Astrocyte (in vitro differentiated cells and primary cell): ENCODE data around the gene RIPK1. TPM values are rescaled to one million over a fixed set of nuclear protein-coding genes. Genes with fewer than 3 reads are reported as not detected.

Experiments used
- DNase-seq: peaks from one replicate; pipeline ENCODE4 v3.0.0-alpha.2; 2010; ENCODE audit warnings: low read depth
- FAIRE-seq: peaks from 2 replicates; lab custom pipeline; 2011; peaks lifted over from hg19 to GRCh38; lab: Jason Lieb, UNC
- H2AFZ ChIP-seq: 2 replicates; pipeline ENCODE4 v1.6.0; 2012; ENCODE audit warnings: low read depth, low read length, inconsistent platforms
- H3K27ac ChIP-seq: 2 replicates; pipeline ENCODE4 v1.5.1; 2011; ENCODE audit warnings: low read depth, low read length, inconsistent platforms
- H3K27me3 ChIP-seq: 2 replicates; pipeline ENCODE4 v1.6.0; 2011; ENCODE audit warnings: low read length, inconsistent platforms; ENCODE audit not compliant: insufficient read depth
- H3K36me3 ChIP-seq: 2 replicates; pipeline ENCODE4 v1.5.1; 2011; ENCODE audit warnings: low read length, inconsistent platforms; ENCODE audit not compliant: insufficient read depth
- H3K4me1 ChIP-seq: 2 replicates; pipeline ENCODE4 v1.5.1; 2011; ENCODE audit warnings: low read length, inconsistent platforms; ENCODE audit not compliant: insufficient read depth
- H3K4me2 ChIP-seq: 2 replicates; pipeline ENCODE4 v1.6.0; 2012; ENCODE audit warnings: low read length, inconsistent platforms
- H3K4me3 ChIP-seq: 2 replicates; pipeline ENCODE4 v1.5.1; 2011; ENCODE audit warnings: low read depth, mild to moderate bottlenecking, low read length, inconsistent platforms; ENCODE audit not compliant: insufficient read depth
- H3K79me2 ChIP-seq: 2 replicates; pipeline ENCODE4 v1.6.0; 2012; ENCODE audit warnings: mild to moderate bottlenecking, low read length, inconsistent platforms; ENCODE audit not compliant: insufficient read depth
- H3K9ac ChIP-seq: 2 replicates; pipeline ENCODE4 v1.6.0; 2012; ENCODE audit warnings: mild to moderate bottlenecking, low read length, inconsistent platforms
- H3K9me3 ChIP-seq: 2 replicates; pipeline ENCODE4 v1.5.1; 2012; ENCODE audit warnings: low read depth, mild to moderate bottlenecking, low read length, inconsistent platforms; ENCODE audit not compliant: insufficient read depth
- H4K20me1 ChIP-seq: 2 replicates; pipeline ENCODE4 v1.6.0; 2012; ENCODE audit warnings: low read length, inconsistent platforms; ENCODE audit not compliant: insufficient read depth
- H3K27ac Mint-ChIP-seq: one replicate; pipeline ENCODE4 v1.8.0; 2021; ENCODE audit warnings: mild to moderate bottlenecking, mixed read lengths; ENCODE audit not compliant: unreplicated experiment
- H3K27me3 Mint-ChIP-seq: one replicate; pipeline ENCODE4 v1.8.0; 2021; ENCODE audit warnings: low read depth, mixed read lengths; ENCODE audit not compliant: unreplicated experiment
- H3K36me3 Mint-ChIP-seq: one replicate; pipeline ENCODE4 v1.8.0; 2021; ENCODE audit warnings: low read depth, mixed read lengths; ENCODE audit not compliant: unreplicated experiment
- H3K4me1 Mint-ChIP-seq: one replicate; pipeline ENCODE4 v1.8.0; 2021; ENCODE audit warnings: low read depth, mixed read lengths; ENCODE audit not compliant: unreplicated experiment
- H3K4me3 Mint-ChIP-seq: one replicate; pipeline ENCODE4 v1.8.0; 2021; ENCODE audit warnings: mild to moderate bottlenecking, moderate library complexity, mixed read lengths; ENCODE audit not compliant: unreplicated experiment
- H3K9me3 Mint-ChIP-seq: one replicate; pipeline ENCODE4 v1.8.0; 2021; ENCODE audit warnings: mild to moderate bottlenecking, mixed read lengths; ENCODE audit not compliant: unreplicated experiment
- EZH2 ChIP-seq: IDR thresholded peaks from 2 replicates; pipeline ENCODE4 v1.6.1; 2012; ENCODE audit warnings: mild to moderate bottlenecking, low read length, inconsistent platforms; ENCODE audit not compliant: insufficient read depth
- total RNA-seq: library from RNA; stranded (reverse); gene quantifications from 2 replicates; pipeline ENCODE4 v1.2.1, GENCODE V29; 2021
- TF ChIP-seq, protein P1 (sequence below): IDR thresholded peaks from 2 replicates; pipeline ENCODE4 v1.5.1; 2011; ENCODE audit warnings: low read depth, mild to moderate bottlenecking, inconsistent platforms, low read length, moderate library complexity; ENCODE audit not compliant: insufficient read depth

Gene RIPK1
- total RNA-seq, 1 donor from 2014 or later = 21.9 TPM

DNA sequence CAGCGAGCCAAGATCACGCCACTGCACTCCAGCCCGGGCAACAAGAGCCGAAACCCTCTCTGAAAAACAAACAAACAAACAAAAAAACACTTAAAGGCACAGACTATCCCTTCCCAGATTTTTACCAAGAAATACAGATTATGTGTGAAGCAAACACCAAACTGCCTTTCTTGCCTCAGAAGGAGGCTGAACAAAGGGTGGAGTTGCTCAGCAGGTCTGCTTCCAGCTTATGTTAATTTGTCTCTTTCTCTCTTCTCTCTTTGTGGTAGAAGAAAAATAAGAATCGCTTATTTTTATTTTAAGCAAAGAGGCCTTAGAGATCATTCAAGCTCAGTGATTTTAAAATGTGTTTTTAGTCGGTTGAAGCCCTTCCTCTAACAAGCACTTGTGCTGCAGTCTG is 74.9 kb downstream of the RIPK1 start:
- Histone ChIP-seq H3K9ac (no peak overlapping the region), H3K79me2 (no peaks in the 10 kb centered on the region), H3K4me3 (no peak overlapping the region), H3K36me3 (peaks cover 8% of the 10 kb centered on the region), H3K27me3 (no peaks in the 10 kb centered on the region), H3K4me1 (peaks cover 15% of the 10 kb centered on the region), H2AFZ (no peak overlapping the region), H3K4me2 (no peak overlapping the region), H3K9me3 (no peaks in the 10 kb centered on the region), H3K27ac (no peak overlapping the region), H4K20me1 (no peaks in the 10 kb centered on the region)
- DNase-seq (no peak), FAIRE-seq (no peak)
- no peak overlapping the region for H3K4me3 Mint-ChIP-seq
- no peak overlapping the region for H3K27ac Mint-ChIP-seq
- peaks cover 36% of the 10 kb centered on the region for H3K36me3 Mint-ChIP-seq
- H3K9me3 Mint-ChIP-seq = peaks cover 4% of the 10 kb centered on the region
- no peaks in the 10 kb centered on the region for H3K27me3 Mint-ChIP-seq
- peaks cover 4% of the 10 kb centered on the region for H3K4me1 Mint-ChIP-seq
- no peak for TF ChIP-seq EZH2
- TF ChIP-seq, protein P1, sequence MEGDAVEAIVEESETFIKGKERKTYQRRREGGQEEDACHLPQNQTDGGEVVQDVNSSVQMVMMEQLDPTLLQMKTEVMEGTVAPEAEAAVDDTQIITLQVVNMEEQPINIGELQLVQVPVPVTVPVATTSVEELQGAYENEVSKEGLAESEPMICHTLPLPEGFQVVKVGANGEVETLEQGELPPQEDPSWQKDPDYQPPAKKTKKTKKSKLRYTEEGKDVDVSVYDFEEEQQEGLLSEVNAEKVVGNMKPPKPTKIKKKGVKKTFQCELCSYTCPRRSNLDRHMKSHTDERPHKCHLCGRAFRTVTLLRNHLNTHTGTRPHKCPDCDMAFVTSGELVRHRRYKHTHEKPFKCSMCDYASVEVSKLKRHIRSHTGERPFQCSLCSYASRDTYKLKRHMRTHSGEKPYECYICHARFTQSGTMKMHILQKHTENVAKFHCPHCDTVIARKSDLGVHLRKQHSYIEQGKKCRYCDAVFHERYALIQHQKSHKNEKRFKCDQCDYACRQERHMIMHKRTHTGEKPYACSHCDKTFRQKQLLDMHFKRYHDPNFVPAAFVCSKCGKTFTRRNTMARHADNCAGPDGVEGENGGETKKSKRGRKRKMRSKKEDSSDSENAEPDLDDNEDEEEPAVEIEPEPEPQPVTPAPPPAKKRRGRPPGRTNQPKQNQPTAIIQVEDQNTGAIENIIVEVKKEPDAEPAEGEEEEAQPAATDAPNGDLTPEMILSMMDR = no peak

DNA sequence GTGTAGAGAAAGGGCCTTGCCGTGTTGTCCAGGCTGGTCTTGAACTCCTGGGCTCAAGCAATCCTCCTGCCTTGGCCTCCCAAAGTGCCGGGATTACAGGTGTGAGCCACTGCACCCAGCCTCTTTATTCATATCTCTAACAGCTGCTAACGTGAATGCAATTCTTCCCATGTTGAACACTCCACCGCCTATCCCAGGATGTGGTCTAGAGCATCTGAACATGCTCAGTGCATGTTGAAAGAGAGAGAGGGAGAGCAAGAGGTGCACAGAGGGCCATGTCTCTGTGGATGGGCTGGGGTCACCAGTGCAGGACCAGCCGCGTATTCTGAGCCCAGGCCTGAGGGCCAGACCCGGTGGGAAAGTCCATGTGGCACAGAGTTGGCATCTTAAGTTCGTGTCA is 76.3 kb downstream of the RIPK1 start:
- no peak overlapping the region for H3K4me3 ChIP-seq
- DNase-seq (no peak), FAIRE-seq (no peak)
- no peaks in the 10 kb centered on the region for H3K9me3 ChIP-seq
- no peaks in the 10 kb centered on the region for H3K79me2 ChIP-seq
- Mint-ChIP-seq H3K4me3 (no peak overlapping the region), H3K36me3 (peaks cover 27% of the 10 kb centered on the region), H3K27ac (no peak overlapping the region), H3K4me1 (peaks cover 2% of the 10 kb centered on the region), H3K27me3 (no peaks in the 10 kb centered on the region), H3K9me3 (peaks cover 1% of the 10 kb centered on the region)
- no peak overlapping the region for H3K27ac ChIP-seq
- no peaks in the 10 kb centered on the region for H3K27me3 ChIP-seq
- H2AFZ ChIP-seq = no peak overlapping the region
- no peak overlapping the region for H3K9ac ChIP-seq
- TF ChIP-seq EZH2 = no peak
- TF ChIP-seq, protein P1 = no peak
- H4K20me1 ChIP-seq = no peaks in the 10 kb centered on the region
- H3K4me2 ChIP-seq = no peak overlapping the region
- peaks cover 9% of the 10 kb centered on the region for H3K36me3 ChIP-seq
- peaks cover 3% of the 10 kb centered on the region for H3K4me1 ChIP-seq

DNA sequence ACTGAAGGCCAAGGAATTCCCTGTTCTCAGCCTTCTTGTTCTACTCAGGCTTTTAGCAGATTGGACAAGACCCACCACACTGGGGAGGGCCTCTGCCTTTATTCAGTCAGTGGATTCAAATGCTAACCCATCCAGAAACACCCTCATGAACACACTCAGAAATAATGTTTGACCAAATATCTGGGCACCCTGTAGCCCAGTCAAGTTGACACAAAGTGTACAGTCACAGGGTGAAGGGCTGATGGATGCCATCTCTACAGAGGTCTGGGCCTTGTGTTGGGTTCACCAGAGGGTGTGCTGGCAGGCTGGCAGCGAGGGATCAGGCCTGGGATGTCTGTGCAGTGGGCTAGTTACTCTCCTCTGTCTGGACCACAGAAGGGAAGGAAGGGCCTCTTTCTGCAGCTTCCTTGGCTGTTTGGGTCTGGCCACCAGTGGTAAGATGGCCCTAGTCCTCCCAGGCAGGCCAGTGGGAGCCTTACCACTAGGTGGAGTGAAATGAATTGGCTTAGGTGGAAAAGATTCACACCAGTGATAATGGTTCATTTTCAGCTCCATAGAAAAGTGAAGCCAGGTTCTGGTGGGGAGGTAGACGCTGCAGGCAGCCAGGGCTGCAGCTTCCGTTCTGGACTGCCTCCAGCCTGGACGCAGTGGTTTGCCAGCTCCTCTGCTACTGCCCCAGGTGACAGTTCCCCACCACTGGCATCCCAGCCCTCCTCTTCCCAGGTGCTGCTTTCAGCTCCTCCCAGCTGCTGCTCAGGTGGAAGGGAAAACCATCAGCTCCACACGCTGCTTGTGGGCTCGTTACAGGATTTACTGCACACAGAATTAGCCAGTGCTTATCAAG is 79.8 kb downstream of the RIPK1 start:
- FAIRE-seq (no peak), DNase-seq (no peak)
- TF ChIP-seq EZH2 = no peak
- TF ChIP-seq, protein P1 = no peak
- Mint-ChIP-seq H3K9me3 (peaks cover 1% of the 10 kb centered on the region), H3K36me3 (peaks cover 41% of the 10 kb centered on the region), H3K27me3 (no peaks in the 10 kb centered on the region), H3K27ac (no peak overlapping the region), H3K4me3 (no peak overlapping the region), H3K4me1 (peaks cover 2% of the 10 kb centered on the region)
- Histone ChIP-seq H3K79me2 (no peaks in the 10 kb centered on the region), H3K9ac (no peak overlapping the region), H3K4me1 (no peaks in the 10 kb centered on the region), H4K20me1 (peaks cover 14% of the 10 kb centered on the region), H3K36me3 (peaks cover 13% of the 10 kb centered on the region), H3K4me3 (no peak overlapping the region), H3K27me3 (no peaks in the 10 kb centered on the region), H2AFZ (no peak overlapping the region), H3K27ac (no peak overlapping the region), H3K9me3 (no peaks in the 10 kb centered on the region), H3K4me2 (no peak overlapping the region)
